ENCODE measurements around the gene ZNF275. TPM values are rescaled to one million over a fixed set of nuclear protein-coding genes. Genes with fewer than 3 reads are reported as not detected.

Gene ZNF275
- total RNA-seq, 1 experiment from 2014 or later = 5.0 TPM

- DNase-seq (ENCODE audit: low read depth, low spot score) = no peak
- peaks cover 6% of the 10 kb centered on the region for H3K27me3 ChIP-seq (ENCODE audit: control insufficient read depth, insufficient read depth, low read length)
- no peak overlapping the region for H3K4me3 ChIP-seq (ENCODE audit: low read depth in 2 of 2, low read length in 2 of 2)
- no peak for TF ChIP-seq SIN3A (IDR thresholded peaks at IDR 0.05; ENCODE audit: borderline replicate concordance, insufficient read depth, low read depth, low read length)
- no peak for TF ChIP-seq REST (IDR thresholded peaks at IDR 0.05; ENCODE audit: insufficient read depth in 1 of 2, low read depth in 2 of 2, low read length in 1 of 2)
- TF ChIP-seq POLR2AphosphoS5 (IDR thresholded peaks at IDR 0.05; ENCODE audit: low read depth, low read length) = no peak
- TF ChIP-seq CTCF (IDR thresholded peaks at IDR 0.05) = no peak
- no peak for TF ChIP-seq TCF7L2 (IDR thresholded peaks at IDR 0.05; ENCODE audit: low read depth, low read length)
- in situ Hi-C loops (cut with HindIII; ENCODE audit: low pct_unique_long_range_greater_than_20kb, low sequenced_read_pairs) = no loop called here
- no TSS peak for BruUV-seq (replicated peaks)
- H3K4me1 ChIP-seq (ENCODE audit: control insufficient read depth, insufficient read depth, low read length) = no peaks in the 10 kb centered on the region
- no peak for ATAC-seq
- no peaks in the 10 kb centered on the region for H3K9me3 ChIP-seq (ENCODE audit: control insufficient read depth, insufficient read depth, low read depth, low read length)
- H3K27ac ChIP-seq (ENCODE audit: low read length) = no peak overlapping the region
- no peaks in the 10 kb centered on the region for H3K36me3 ChIP-seq (ENCODE audit: control insufficient read depth, insufficient read depth, low read length)
- ChIA-PET CTCF (no interaction called here), POLR2A (no interaction called here)
- intact Hi-C loops (cut with micrococcal nuclease; ENCODE audit: unreplicated experiment) = no loop called here
Observed at GRCh38 chrX:153303276-153304262, 30.4 kb upstream of the ZNF275 start.

- no TSS peak for BruUV-seq (replicated peaks)
- POLR2A ChIA-PET = interaction anchor here (0.6 kb wide), 1 partner anchor 1592 kb away, joined by 14 read pairs; no protein-coding TSS in a partner anchor
- Histone ChIP-seq H3K27ac (ENCODE audit: low read length) (no peak overlapping the region), H3K4me1 (ENCODE audit: control insufficient read depth, insufficient read depth, low read length) (no peaks in the 10 kb centered on the region), H3K4me3 (ENCODE audit: low read depth in 2 of 2, low read length in 2 of 2) (no peak overlapping the region), H3K36me3 (ENCODE audit: control insufficient read depth, insufficient read depth, low read length) (no peaks in the 10 kb centered on the region), H3K9me3 (ENCODE audit: control insufficient read depth, insufficient read depth, low read depth, low read length) (no peaks in the 10 kb centered on the region), H3K27me3 (ENCODE audit: control insufficient read depth, insufficient read depth, low read length) (peaks cover 6% of the 10 kb centered on the region)
- ATAC-seq = no peak
- in situ Hi-C loops (cut with HindIII; ENCODE audit: low pct_unique_long_range_greater_than_20kb, low sequenced_read_pairs) (no loop called here), intact Hi-C loops (cut with micrococcal nuclease; ENCODE audit: unreplicated experiment) (no loop called here)
- TF ChIP-seq POLR2AphosphoS5 (IDR thresholded peaks at IDR 0.05; ENCODE audit: low read depth, low read length) (no peak), SIN3A (IDR thresholded peaks at IDR 0.05; ENCODE audit: borderline replicate concordance, insufficient read depth, low read depth, low read length) (no peak), CTCF (IDR thresholded peaks at IDR 0.05) (no peak), TCF7L2 (IDR thresholded peaks at IDR 0.05; ENCODE audit: low read depth, low read length) (no peak), REST (IDR thresholded peaks at IDR 0.05; ENCODE audit: insufficient read depth in 1 of 2, low read depth in 2 of 2, low read length in 1 of 2) (no peak)
- DNase-seq (ENCODE audit: low read depth, low spot score) = no peak
- CTCF ChIA-PET = no interaction called here
Observed at GRCh38 chrX:153304988-153305736, 28.8 kb upstream of the ZNF275 start.

Data from Panc1 (cell line).